HepG2 (cell line): ENCODE data around the gene MICALL2. TPM values are rescaled to one million over a fixed set of nuclear protein-coding genes. Genes with fewer than 3 reads are reported as not detected.

Experiments
- CENPX ChIP-seq: sonication (generic); formaldehyde crosslinking; IDR thresholded peaks from 2 replicates; pipeline ENCODE4 v1.9.0; 2021; ENCODE audit warnings: mild to moderate bottlenecking, missing genetic modification reagents, moderate library complexity
- HIVEP1 ChIP-seq: sonication (generic); formaldehyde crosslinking; IDR thresholded peaks from 2 replicates; pipeline ENCODE4 v1.4.0; 2020; ENCODE audit warnings: mild to moderate bottlenecking, missing genetic modification reagents
- NR2F6 ChIP-seq, 2 experiments: IDR thresholded peaks; 2 replicates each; pipeline ENCODE4 v1.6.1; 2016; ENCODE audit warnings: antibody characterized with exemption in 1 of 2, mild to moderate bottlenecking in 1 of 2
- ZFP90 ChIP-seq: sonication (generic); formaldehyde crosslinking; IDR thresholded peaks from 2 replicates; pipeline ENCODE4 v1.8.0; 2022; ENCODE audit warnings: missing genetic modification reagents, mild to moderate bottlenecking, inconsistent platforms, borderline replicate concordance
- polyA plus RNA-seq, 8 experiments: library from polyadenylated mRNA; depleted of rRNA in 3 of 8; stranded (reverse) in 7 of 8; unstranded in 1 of 8; fragments of >200 nt; fragmentation: Illumina TruSeq in 4 of 8; extraction: Trizol in 4 of 8; gene quantifications; 2 replicates each; pipeline versions ENCODE4 v1.2.1 to v1.2.3, GENCODE V29; 2011 to 2016; ENCODE audit warnings: low read depth in 4 of 8, missing spikeins in 1 of 8, mixed read lengths in 1 of 8; ENCODE audit not compliant: insufficient read depth in 1 of 8
- total RNA-seq, 5 experiments: library from RNA; depleted of rRNA; stranded (reverse); fragments of >200 nt; fragmentation: Illumina TruSeq; extraction: Trizol; gene quantifications; 2 replicates each; pipeline ENCODE4 v1.2.3, GENCODE V29; 2016; ENCODE audit warnings: low read depth in 1 of 5
- TF ChIP-seq, protein P1 (sequence below), 2 experiments: fragments of 450-650 bp in 1 of 2; sonication (generic) in 1 of 2; formaldehyde crosslinking in 1 of 2; IDR thresholded peaks; 2 replicates each; pipeline versions ENCODE4 v1.6.1 to v1.8.0; 2016 to 2022; ENCODE audit warnings: antibody characterized with exemption in 1 of 2, mild to moderate bottlenecking in 1 of 2, missing genetic modification reagents in 1 of 2
- TF ChIP-seq, protein P2 (sequence below), 2 experiments: sonication (generic) in 1 of 2; formaldehyde crosslinking in 1 of 2; IDR thresholded peaks; 2 replicates each; pipeline versions ENCODE4 v1.5.1 to v1.6.1; 2011 to 2020; ENCODE audit warnings: borderline replicate concordance in 1 of 2, low read depth in 1 of 2, low read length in 1 of 2, mild to moderate bottlenecking in 1 of 2, missing genetic modification reagents in 1 of 2, moderate library complexity in 1 of 2
- TF ChIP-seq, protein P3 (sequence below): sonication (generic); formaldehyde crosslinking; IDR thresholded peaks from 2 replicates; pipeline ENCODE4 v1.5.0; 2020; ENCODE audit warnings: missing genetic modification reagents

MICALL2 gene
- total and polyA plus RNA-seq, 2 of the 13 experiments (the other 11 are each of a cell fraction or from before 2014, with no cell fraction given): 5.8 to 12.4 TPM

DNA sequence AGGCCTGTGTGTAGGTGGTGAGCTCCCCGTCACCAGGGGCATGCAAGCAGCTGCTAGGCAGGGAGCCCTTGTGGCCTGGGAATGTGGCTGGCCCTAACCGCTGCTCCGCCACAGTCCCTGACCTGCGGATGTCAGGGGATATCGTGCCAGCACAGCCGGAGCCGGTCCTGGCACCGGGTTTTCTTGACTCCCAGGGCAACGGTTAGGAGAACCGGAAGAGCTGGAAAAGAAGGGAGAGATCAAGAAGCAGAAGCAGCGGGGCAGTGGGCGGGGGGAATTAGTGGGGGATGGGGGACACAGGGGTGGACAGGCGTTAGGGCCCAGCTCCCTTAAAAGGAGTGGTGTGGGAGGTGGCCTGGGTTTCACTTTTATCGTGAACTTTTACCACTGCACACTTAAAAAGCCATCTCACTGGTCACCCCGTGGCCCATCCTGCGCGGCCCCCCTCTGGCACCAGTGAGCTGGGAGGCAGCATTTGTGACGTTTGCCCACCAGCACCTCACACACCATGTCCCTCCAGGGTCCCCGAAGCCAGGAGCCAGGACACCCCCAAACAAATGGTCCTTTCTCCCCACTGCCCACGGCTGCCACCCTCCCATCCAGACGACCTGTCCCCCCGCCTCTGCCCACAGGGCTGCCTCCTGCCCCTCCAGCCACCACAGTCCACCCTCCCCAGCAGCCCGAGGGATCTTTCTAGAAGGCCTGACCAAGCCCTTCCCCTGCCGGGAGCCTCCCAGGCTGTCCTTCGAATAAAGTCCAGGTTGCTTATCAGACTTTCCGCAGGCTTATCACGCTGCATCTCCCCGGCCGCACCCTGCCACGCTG, 1.8 kb upstream of the MICALL2 start (continued):
- TF ChIP-seq, protein P1, sequence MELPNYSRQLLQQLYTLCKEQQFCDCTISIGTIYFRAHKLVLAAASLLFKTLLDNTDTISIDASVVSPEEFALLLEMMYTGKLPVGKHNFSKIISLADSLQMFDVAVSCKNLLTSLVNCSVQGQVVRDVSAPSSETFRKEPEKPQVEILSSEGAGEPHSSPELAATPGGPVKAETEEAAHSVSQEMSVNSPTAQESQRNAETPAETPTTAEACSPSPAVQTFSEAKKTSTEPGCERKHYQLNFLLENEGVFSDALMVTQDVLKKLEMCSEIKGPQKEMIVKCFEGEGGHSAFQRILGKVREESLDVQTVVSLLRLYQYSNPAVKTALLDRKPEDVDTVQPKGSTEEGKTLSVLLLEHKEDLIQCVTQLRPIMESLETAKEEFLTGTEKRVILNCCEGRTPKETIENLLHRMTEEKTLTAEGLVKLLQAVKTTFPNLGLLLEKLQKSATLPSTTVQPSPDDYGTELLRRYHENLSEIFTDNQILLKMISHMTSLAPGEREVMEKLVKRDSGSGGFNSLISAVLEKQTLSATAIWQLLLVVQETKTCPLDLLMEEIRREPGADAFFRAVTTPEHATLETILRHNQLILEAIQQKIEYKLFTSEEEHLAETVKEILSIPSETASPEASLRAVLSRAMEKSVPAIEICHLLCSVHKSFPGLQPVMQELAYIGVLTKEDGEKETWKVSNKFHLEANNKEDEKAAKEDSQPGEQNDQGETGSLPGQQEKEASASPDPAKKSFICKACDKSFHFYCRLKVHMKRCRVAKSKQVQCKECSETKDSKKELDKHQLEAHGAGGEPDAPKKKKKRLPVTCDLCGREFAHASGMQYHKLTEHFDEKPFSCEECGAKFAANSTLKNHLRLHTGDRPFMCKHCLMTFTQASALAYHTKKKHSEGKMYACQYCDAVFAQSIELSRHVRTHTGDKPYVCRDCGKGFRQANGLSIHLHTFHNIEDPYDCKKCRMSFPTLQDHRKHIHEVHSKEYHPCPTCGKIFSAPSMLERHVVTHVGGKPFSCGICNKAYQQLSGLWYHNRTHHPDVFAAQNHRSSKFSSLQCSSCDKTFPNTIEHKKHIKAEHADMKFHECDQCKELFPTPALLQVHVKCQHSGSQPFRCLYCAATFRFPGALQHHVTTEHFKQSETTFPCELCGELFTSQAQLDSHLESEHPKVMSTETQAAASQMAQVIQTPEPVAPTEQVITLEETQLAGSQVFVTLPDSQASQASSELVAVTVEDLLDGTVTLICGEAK (IDR thresholded peaks at IDR 0.05): no peak
- TF ChIP-seq, protein P1 (CRISPR knock-in tag; IDR thresholded peaks at IDR 0.05): peak; percentile 68; the same call in 1 of the 2 replicates
- TF ChIP-seq, protein P2, sequence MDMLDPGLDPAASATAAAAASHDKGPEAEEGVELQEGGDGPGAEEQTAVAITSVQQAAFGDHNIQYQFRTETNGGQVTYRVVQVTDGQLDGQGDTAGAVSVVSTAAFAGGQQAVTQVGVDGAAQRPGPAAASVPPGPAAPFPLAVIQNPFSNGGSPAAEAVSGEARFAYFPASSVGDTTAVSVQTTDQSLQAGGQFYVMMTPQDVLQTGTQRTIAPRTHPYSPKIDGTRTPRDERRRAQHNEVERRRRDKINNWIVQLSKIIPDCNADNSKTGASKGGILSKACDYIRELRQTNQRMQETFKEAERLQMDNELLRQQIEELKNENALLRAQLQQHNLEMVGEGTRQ (IDR thresholded peaks at IDR 0.05; ENCODE audit: low read depth, low read length): no peak
- TF ChIP-seq, protein P2 (CRISPR knock-in tag; IDR thresholded peaks at IDR 0.05; ENCODE audit: borderline replicate concordance): peak; percentile 53; the same call in 1 of the 2 replicates
- no peak for TF ChIP-seq ZFP90 (CRISPR knock-in tag)
- TF ChIP-seq HIVEP1 (CRISPR knock-in tag): 0 out of 2 replicates have a peak, but pooled peaks have one; percentile 23
- no peak for TF ChIP-seq CENPX (CRISPR knock-in tag)
- no peak; the same call in 1 of the 2 replicates for TF ChIP-seq NR2F6 (IDR thresholded peaks at IDR 0.05)
- peak; percentile 69; the same call in 1 of the 2 replicates for TF ChIP-seq NR2F6 (CRISPR knock-in tag; IDR thresholded peaks at IDR 0.05)
- TF ChIP-seq, protein P3, sequence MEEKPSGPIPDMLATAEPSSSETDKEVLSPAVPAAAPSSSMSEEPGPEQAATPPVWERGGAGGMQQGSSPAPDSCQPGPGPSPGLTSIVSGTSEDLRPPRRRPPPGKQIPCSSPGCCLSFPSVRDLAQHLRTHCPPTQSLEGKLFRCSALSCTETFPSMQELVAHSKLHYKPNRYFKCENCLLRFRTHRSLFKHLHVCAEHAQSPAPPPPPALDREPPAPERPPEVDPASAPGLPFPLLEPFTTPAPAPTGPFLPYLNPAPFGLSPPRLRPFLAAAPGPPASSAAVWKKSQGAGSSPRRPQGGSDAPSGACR (CRISPR knock-in tag): 0 out of 2 replicates have a peak, but pooled peaks have one; percentile 14
